Activated naive CD4-positive, alpha-beta T cell treated with anti-CD3 and anti-CD28 coated beads, Interleukin-2, amount 50 U/mL, for 72 hours (primary cell): ENCODE measurements around the gene VRK3. TPM values are rescaled to one million over a fixed set of nuclear protein-coding genes. Genes with fewer than 3 reads are reported as not detected.
"Not testable (repeated sequence)": the region's sequence is repeated elsewhere in the genome, so short reads cannot be mapped to it uniquely, and the experiment has no call there.

Experiments used
- ATAC-seq, 2 donors: fragments of 150-1000 bp; cut with Tn5 transposase; 2 replicates each; pipeline ENCODE4 v1.10.0; 2021; ENCODE audit warnings: mild to moderate bottlenecking in 2 of 2, moderate library complexity in 2 of 2
- DNase-seq, 2 donors: peaks; one replicate each; pipeline ENCODE4 v3.0.0; 2021 to 2022; ENCODE audit warnings: low spot score in 2 of 2
- H3K27ac Mint-ChIP-seq, 2 donors: one replicate each; pipeline ENCODE4 v1.8.0; 2022; ENCODE audit warnings: mild to moderate bottlenecking in 2 of 2, mixed read lengths in 2 of 2
- H3K36me3 Mint-ChIP-seq, 2 donors: one replicate each; pipeline ENCODE4 v1.8.0; 2022; ENCODE audit warnings: mixed read lengths in 2 of 2
- H3K9me3 Mint-ChIP-seq, 2 donors: one replicate each; pipeline ENCODE4 v1.8.0; 2022; ENCODE audit warnings: mixed read lengths in 2 of 2
- total RNA-seq, 2 donors: library from RNA; stranded (reverse); gene quantifications; one replicate each; pipeline ENCODE4 v1.2.3, GENCODE V29; 2022

The VRK3 gene
- total RNA-seq, 2 donors from 2014 or later = 54.0 to 60.0 TPM

DNA sequence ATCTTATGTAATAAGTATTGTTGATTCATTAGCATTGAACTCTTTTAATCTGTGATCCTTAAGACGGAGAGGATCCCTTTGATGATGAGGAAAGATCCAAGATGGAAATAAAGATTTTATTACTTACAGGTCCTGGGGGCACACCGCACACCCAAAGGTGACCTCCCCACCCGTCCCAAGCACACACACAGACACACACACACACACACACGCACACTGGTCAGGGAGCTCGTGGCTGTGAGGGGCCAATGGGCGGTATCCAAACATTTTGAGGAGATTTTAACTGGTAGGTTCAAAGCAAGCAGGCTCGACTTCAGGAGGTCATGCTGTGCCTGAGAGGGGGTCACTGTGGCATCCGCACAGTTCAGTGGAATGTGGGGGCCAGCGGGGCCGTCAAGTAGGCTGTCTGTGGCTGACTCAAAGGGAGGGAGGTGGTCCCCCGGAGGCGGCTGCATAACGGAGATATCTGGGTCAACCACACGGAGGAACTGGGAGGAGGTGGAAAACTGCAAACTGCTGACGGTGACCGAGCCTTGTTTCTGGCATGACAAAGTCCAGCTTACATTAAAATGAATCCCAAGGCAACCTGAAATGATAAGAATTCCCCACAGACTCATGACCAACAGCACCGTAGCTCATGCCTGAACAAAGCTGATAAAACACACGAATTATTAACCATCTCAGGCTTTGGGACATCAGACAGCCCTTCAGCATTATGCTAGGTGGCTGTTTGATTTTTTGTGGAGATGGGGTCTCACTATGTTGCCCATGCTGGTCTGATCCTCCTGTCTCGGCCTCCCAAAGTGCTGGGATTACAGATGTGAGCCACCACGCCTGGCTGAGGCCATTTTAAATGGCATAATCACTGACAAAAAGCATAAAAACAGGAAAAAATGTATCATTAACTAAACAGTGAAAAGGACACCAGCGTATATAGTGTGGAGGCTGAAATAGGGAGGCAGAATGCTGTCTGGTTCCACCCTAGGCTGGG lies 43.3 kb downstream of the VRK3 start:
- peaks cover 0 to 10% of the 10 kb centered on the region in 2 donors for H3K36me3 Mint-ChIP-seq
- ATAC-seq (no peak), DNase-seq (no peak)
- peak overlapping the region in 1 of 2 donors; percentile 22 for H3K27ac Mint-ChIP-seq
- no peaks in the 10 kb centered on the region for H3K9me3 Mint-ChIP-seq

DNA sequence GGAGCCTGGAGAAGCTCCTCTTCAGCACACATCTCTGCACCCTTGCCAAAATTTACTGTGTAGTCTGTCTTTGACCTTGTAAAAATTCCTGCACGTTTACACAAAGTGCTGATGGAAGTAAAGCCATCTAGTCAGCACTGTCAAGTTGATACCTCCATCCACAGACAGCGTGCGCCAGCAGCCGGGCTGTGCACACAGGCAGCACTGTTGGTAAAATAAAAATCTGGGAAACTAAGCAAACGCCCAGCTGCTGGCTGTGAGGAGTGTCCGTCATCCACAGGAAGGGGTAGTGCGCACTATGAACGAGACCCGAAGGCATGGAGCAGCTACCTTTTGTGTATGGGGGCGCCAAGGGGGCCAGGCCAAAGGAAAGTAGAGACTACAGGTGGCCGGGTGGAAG lies 46.8 kb downstream of the VRK3 start:
- ATAC-seq = no peak
- no peak for DNase-seq
- peak overlapping the region in 1 of 2 donors; percentile 69 for H3K27ac Mint-ChIP-seq
- no peaks in the 10 kb centered on the region for H3K9me3 Mint-ChIP-seq
- no peaks in the 10 kb centered on the region for H3K36me3 Mint-ChIP-seq

DNA sequence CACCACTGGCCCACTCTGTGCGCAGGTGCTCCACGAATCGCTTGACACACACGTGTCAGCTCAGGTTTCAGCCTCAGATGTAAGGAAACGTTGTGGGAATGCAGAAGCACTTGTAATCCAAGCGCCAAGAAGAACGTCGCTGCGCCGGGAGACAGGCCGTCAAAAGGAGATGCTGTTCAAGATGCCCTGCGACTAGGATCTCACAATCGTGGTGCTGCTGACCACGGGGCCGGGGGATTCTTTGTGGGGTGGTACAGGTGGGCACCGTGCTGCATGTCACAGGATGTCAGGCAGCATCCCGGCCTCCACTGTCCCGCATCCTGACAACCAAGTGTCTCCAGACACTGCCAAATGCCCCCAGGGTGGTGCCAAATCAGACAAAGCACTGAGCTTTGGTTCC lies 47.3 kb downstream of the VRK3 start:
- DNase-seq = no peak
- H3K36me3 Mint-ChIP-seq = no peaks in the 10 kb centered on the region
- H3K9me3 Mint-ChIP-seq = no peaks in the 10 kb centered on the region
- no peak for ATAC-seq
- no peak overlapping the region for H3K27ac Mint-ChIP-seq

DNA sequence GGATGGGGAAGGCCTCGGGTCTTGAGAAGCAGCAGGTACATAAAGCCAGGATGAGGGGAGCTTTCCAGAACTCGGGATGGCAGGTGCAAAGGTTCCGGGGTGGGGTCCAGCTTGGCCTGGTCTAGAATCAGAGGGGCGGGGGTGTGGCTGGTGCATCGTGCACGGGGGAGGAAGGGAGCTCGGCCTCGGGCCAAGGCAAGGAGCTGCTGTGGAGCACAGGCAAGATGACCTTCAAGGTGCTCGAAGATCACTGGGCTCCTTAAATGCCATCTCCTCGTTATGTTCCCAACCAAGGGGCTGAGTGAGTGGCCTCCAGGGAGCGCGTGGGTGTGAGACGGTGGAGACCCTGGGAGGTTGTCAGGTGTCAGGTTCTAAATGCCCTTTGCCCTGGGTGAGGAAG lies 48.1 kb downstream of the VRK3 start:
- H3K36me3 Mint-ChIP-seq = no peaks in the 10 kb centered on the region
- no peaks in the 10 kb centered on the region for H3K9me3 Mint-ChIP-seq
- H3K27ac Mint-ChIP-seq = peak overlapping the region; percentile 28 to 59
- DNase-seq = no peak
- no peak for ATAC-seq

DNA sequence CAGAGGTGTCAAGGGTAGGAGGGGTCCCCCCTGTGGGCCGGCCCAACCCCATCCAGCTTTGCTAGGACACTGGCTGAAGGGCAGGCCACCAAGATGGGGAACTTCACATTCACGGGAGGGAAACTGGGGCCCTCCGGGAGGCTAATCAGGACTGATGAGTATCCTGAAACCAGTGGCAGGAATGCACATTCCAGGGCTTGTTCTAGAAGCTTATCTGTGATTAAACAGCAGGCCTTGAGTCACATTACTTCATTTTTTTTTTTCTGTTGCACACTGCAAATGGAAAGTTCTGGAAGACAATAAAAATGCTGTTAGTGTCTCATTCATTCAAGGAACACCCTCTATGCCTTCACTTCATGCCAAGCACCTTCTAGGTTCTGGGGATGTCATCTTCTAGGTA lies 48.7 kb downstream of the VRK3 start:
- H3K36me3 Mint-ChIP-seq = no peaks in the 10 kb centered on the region
- peak overlapping the region in 1 of 2 donors; percentile 28 for H3K27ac Mint-ChIP-seq
- DNase-seq = no peak
- no peak for ATAC-seq
- no peaks in the 10 kb centered on the region for H3K9me3 Mint-ChIP-seq

DNA sequence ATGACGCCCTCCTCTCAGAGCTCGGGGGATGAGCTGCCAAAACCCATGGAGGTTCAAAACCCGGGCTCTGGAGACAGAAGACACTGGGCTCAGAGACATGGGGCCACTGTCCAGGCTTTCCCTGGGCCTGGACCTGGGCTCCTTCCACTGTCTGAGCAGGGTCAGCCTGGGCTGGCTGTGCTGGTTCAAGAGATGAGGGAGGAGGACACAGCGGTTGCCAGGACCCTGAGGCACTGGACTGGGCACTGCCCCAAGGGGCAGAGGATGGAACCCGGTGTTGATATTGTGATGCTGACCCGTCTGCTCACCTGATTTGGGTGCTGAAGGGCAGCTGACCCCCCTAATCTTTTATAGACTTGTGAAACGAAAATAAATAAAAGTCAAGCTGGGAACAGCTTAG lies 50.1 kb downstream of the VRK3 start:
- no peaks in the 10 kb centered on the region for H3K9me3 Mint-ChIP-seq
- ATAC-seq (no peak), DNase-seq (no peak)
- no peak overlapping the region for H3K27ac Mint-ChIP-seq
- no peaks in the 10 kb centered on the region for H3K36me3 Mint-ChIP-seq

DNA sequence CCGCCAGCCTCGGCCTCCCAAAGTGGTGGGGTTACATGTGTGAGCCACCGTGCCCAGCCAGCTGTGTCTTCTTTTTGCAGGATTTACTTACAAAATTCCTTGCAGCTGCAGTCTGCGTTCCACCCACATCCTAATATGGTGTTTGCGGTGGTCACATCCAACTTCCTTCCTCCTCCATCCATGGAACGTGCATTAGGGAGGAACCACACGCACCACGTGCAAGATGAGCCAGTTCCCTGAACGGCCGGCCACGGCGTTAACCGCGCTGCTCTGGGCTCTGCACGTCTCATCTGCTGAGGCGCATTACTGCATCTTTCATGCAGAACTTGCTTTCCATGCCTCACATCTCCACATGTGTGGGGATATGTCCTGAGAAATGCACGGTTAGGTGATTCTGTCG lies 51.2 kb downstream of the VRK3 start:
- Mint-ChIP-seq H3K27ac (peak overlapping the region in 1 of 2 donors; percentile 21), H3K36me3 (no peaks in the 10 kb centered on the region), H3K9me3 (no peaks in the 10 kb centered on the region)
- DNase-seq (no peak), ATAC-seq (no peak)

DNA sequence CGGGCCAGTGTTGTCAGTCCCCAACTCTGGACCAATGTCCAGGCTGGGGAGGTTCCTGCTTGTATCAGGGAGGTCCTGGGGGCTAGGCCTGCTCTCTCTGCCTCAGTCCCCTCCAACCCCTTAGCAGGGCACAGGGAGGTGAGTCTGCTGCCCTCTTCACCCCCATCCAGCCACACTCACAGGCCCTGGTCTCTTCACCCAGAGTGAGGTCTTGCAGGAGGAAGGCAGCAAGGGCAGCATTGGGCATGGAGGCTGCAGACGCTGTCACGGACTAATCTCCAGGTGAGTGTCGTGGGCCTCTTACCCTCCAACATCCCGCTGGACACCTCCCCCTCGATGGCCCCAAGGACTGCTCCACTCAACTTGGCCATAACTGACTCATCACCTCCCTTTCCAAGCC lies 52.3 kb downstream of the VRK3 start:
- Mint-ChIP-seq H3K36me3 (no peaks in the 10 kb centered on the region), H3K27ac (peak overlapping the region; percentile 21 to 83), H3K9me3 (no peaks in the 10 kb centered on the region)
- no peak for ATAC-seq
- DNase-seq = no peak

DNA sequence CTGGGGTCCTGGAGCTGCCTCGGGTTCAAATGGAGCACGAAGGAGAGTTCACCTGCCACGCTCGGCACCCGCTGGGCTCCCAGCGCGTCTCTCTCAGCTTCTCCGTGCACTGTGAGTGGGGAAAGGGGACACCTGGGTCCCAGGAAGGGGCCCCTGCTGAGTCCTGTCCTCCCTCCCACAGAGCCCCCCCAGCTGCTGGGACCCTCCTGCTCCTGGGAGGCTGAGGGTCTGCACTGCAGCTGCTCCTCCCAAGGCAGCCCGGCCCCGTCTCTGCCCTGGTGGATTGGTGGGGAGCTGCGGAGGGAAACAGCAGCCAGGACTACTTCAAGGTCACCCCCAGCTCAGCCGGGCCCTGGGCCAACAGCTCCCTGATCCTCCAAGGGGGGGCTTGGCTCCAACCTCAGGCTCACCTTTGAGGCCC lies 53.2 kb downstream of the VRK3 start:
- ATAC-seq = no peak
- Mint-ChIP-seq H3K27ac (no peak overlapping the region), H3K36me3 (no peaks in the 10 kb centered on the region), H3K9me3 (no peaks in the 10 kb centered on the region)
- no peak for DNase-seq

DNA sequence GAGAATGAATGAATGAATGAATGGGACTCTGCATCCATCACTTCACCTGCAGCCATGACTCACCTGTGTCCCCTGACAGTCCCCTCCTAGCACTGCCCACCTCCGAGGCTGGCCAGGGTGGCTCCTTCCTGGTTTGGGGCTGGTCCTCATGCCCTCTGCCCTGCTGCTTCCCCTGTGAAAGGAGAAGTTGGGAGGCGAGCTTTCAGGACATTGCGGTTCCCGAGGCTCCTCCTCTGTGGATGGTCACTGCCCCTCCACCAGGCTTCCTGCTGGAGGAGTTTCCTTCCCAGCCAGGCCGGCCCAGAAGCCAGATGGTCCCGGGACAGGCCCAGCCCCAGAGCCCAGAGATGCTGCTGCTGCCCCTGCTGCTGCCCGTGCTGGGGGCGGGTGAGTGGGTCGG lies 55.8 kb downstream of the VRK3 start:
- ATAC-seq, H3K36me3 Mint-ChIP-seq, H3K27ac Mint-ChIP-seq: not testable (repeated sequence)

DNA sequence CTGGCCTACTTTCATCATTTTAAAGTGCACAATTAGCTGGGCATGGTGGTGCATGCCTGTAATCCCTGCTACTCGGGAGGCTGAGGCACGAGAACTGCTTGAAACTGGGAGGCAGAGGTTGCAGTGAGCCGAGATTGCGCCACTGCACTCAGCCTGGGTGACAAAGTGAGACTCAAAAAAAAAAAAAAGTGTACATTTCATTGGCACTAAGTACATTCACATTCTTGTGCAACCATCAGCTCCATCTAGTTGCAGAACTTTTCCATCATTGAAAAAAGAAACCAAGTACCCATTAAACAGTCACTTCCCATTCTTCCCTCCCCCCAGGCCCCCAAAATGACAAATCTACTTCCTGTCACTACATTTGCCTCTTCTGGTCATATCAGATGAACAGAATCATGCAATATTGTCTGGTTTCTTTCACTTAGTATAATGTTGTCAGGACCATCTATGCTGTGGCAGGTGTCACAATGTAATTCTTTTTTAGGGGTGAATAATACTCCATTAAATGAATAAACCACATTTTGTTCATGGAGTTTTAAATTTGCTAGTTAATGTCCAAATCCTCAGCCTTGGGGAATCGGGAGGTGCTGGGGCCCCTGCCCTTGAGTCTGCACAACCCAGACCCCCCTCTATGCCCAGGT lies 56.8 kb downstream of the VRK3 start:
- Mint-ChIP-seq H3K27ac (no peak overlapping the region), H3K9me3 (no peaks in the 10 kb centered on the region), H3K36me3 (no peaks in the 10 kb centered on the region)
- ATAC-seq = no peak
- no peak for DNase-seq

More for the DNA sequence above, 55.8 kb downstream of the VRK3 start:
- not testable (repeated sequence) for H3K9me3 Mint-ChIP-seq, DNase-seq

DNA sequence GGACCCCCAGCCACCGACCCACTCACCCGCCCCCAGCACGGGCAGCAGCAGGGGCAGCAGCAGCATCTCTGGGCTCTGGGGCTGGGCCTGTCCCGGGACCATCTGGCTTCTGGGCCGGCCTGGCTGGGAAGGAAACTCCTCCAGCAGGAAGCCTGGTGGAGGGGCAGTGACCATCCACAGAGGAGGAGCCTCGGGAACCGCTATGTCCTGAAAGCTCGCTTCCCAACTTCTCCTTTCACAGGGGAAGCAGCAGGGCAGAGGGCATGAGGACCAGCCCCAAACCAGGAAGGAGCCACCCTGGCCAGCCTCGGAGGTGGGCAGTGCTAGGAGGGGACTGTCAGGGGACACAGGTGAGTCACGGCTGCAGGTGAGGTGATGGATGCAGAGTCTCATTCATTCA lies 64.2 kb downstream of the VRK3 start, which contains the start of gene SIGLEC11:
Gene SIGLEC11, minus strand, starts transcription at position 193 of the 400 bp plus-strand sequence. Its CDS starts 91 bp downstream, at position 102.
- DNase-seq, H3K27ac Mint-ChIP-seq, H3K9me3 Mint-ChIP-seq, ATAC-seq, H3K36me3 Mint-ChIP-seq: not testable (repeated sequence)

DNA sequence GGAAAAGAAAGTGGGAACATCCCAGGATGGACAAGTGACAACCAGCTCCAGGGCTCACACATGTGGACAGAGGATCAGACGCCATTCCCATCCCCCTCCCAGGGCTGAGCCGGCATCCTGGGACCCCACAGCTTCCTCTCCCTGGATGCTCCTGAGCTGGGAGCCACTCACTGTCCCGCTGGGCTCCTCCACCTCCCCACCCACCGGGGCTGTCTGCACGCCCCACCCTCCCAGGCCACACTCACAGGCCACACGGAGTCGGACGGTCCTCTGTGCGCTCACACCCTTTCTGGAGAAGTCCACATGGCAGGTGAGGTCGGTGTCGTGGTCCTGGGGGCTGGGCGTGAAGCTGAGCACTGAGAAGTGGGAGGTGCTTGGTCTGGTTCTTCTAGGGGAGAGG lies 65.3 kb downstream of the VRK3 start:
- not testable (repeated sequence) for DNase-seq, H3K27ac Mint-ChIP-seq, H3K36me3 Mint-ChIP-seq, ATAC-seq, H3K9me3 Mint-ChIP-seq

DNA sequence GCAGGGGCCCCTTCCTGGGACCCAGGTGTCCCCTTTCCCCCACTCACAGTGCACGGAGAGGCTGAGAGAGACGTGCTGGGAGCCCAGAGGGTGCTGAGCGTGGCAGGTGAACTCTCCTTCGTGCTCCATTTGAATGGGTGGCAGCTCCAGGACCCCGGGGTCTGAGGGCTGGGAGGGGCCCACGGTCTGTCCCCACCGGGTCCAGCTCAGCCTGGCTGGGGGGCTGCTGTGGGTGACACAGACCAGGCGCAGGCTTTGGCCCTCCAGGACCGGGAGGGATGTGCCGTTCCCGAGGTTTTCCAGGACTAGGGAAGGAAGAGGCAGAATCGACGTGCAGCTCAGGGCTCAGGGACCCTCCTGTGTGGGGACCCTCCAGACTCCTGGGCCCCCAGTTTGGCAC lies 66.6 kb downstream of the VRK3 start:
- H3K9me3 Mint-ChIP-seq, DNase-seq, H3K27ac Mint-ChIP-seq, H3K36me3 Mint-ChIP-seq, ATAC-seq: not testable (repeated sequence)

DNA sequence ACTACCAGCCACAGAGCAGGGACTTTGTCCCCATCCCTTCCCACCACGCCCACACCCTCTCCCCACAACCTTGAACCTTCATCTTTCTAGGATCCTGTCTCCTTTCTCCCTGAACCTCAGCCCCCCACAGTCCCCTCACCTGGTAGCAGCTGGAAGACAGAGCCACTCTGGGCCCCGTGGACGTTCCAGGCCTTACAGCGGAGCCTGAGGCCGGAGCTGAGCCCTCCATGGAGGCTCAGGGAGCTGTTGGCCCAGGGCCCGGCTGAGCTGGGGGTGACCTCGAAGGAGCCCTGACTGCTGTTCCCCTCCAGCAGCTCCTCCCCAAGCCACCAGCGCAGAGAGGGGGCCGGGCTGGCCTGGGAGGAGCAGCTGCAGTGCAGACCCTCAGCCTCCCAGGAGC lies 67.0 kb downstream of the VRK3 start:
- not testable (repeated sequence) for H3K27ac Mint-ChIP-seq, DNase-seq, H3K9me3 Mint-ChIP-seq, ATAC-seq, H3K36me3 Mint-ChIP-seq

DNA sequence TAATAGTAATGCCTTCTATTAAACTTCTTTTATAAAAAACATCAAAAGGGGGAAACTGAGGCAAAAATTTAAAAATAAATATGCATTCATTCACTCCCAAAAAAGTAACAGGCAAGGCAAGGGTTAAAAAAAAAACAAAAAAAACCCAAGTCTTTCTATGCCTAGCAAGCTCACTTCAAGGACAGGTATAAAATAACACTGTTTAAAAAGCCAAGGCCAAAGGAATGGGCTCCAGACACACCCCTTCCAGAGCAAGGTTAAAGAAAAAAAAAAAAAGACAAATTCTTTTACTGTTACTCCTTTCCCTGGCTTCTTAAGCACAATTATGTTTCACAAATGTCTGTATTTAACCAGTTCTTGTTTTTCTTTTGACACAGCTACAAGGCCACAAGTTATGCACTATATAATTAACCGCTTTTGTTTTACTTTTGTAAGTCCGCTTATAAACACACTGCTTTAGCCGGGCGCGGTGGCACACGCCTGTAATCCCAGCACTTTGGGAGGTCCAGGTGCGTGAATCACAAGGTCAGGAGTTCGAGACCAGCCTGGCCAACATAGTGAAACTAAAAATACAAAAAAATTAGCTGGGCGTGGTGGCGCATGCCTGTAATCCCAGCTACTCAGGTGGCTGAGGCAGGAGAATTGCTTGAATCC lies 67.8 kb downstream of the VRK3 start:
- Mint-ChIP-seq H3K36me3 (no peaks in the 10 kb centered on the region), H3K9me3 (no peaks in the 10 kb centered on the region), H3K27ac (no peak overlapping the region)
- ATAC-seq (no peak), DNase-seq (no peak)

DNA sequence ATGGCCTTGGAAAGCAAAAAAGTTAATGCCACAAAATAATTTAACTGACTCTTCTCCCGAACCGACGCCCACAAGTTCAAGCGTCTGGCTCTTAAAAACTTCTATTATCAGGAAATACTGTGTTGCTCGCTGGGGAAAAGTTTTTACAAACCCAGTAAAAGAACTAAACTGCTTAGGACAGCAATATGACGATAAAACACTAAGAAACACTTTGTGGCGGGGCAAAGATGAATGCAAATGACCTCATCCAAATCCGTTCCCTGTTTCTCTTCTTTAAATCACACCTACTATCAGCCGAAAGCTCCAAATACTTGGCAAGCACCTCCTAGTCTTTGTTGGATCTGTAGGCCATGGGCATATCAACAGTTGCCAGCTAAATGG lies 69.1 kb downstream of the VRK3 start:
- no peaks in the 10 kb centered on the region for H3K36me3 Mint-ChIP-seq
- H3K27ac Mint-ChIP-seq = no peak overlapping the region
- no peak for DNase-seq
- no peaks in the 10 kb centered on the region for H3K9me3 Mint-ChIP-seq
- ATAC-seq = no peak
